ENCODE results near the gene FBF1.
A peak's percentile ranks its signal among the peaks of the same experiment; 100 is the strongest.
"Not testable (repeated sequence)": the region's sequence is repeated elsewhere in the genome, so short reads cannot be mapped to it uniquely, and the experiment has no call there.

Gene FBF1

DNA sequence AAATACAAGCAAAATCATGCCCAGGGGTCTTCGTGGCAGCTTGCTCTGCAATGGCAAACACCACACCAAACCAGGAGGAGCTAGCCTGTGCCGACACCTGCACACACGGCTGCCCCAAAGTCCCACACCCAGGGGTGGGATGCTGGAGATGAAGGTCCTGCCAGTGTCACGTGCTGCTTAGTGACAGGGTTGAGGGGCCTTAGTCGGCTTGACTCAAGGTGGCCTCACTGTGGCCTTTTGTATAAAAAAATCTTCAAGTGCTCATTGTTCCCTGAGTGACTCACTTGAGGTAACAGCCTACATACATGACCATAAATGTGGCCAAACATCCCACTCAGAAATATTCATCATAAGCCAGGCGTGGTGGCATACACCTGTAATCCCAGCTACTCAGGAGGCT is 51.4 kb downstream of the FBF1 start:
- no peak overlapping the region for H3K4me3 ChIP-seq (ENCODE audit: low read depth, low read length)
- H3K4me1 ChIP-seq (ENCODE audit: control insufficient read depth, insufficient read depth, low read length) = no peaks in the 10 kb centered on the region
- peaks cover 11 to 38% of the 10 kb centered on the region in 2 experiments; a peak in 2 of 3 replicates for H3K36me3 ChIP-seq (ENCODE audit: control insufficient read depth in 2 of 2, insufficient read depth in 1 of 2, low read length in 2 of 2)
- no peaks in the 10 kb centered on the region for H3K9me3 ChIP-seq (ENCODE audit: control insufficient read depth, insufficient read depth, low read depth, low read length)
- no peak overlapping the region for H3K27ac ChIP-seq (ENCODE audit: extremely low read depth, low read depth, low read length)
- TF ChIP-seq ZNF391 (tag by site-specific recombination; IDR thresholded peaks at IDR 0.05; ENCODE audit: borderline replicate concordance, low read depth) (no peak), ZNF600 (tag by site-specific recombination; IDR thresholded peaks at IDR 0.05) (peak; percentile 57; the same call in 1 of the 2 replicates), ZFHX2 (tag by site-specific recombination; conservative IDR thresholded peaks at IDR 0.05) (0 out of 2 replicates have a peak, but pooled peaks have one; percentile 10), ZNF350 (tag by site-specific recombination; IDR thresholded peaks at IDR 0.05) (no peak), EGR2 (tag by site-specific recombination; IDR thresholded peaks at IDR 0.05; ENCODE audit: low read depth) (0 out of 2 replicates have a peak, but pooled peaks have one; percentile 5), ZNF112 (tag by site-specific recombination; IDR thresholded peaks at IDR 0.05) (no peak)
- ChIA-PET CTCF (interaction anchor here (0.7 to 1.9 kb wide), 4 partner anchors 11 to 44 kb away, joined by 3 to 11 read pairs (median 6); partner anchors contain the start of gene TRIM47), POLR2A (interaction anchor here (0.7 to 2.2 kb wide), 6 partner anchors 8 to 62 kb away, joined by 3 to 12 read pairs (median 5); partner anchors contain the start of genes MRPL38, TRIM47 and WBP2)

DNA sequence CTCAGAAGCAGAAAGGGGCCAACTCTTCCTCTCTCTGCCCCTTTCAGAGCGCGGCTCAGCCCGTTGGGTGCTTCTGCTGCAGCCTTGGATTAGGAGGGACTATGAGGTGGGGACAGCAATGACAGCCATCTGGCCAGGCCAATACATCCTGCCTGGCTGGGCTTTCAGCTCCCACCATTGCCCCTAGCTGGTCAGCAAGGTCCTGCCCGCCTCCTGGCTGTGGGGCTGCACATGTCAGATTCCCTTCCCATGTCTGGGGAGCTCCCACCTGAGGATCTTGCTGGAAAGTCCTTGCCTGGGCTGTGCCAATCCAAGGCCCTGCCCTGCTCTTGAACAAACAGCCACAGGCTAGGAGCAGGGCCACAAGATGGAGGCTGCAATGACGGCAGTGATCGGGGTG is 52.4 kb downstream of the FBF1 start:
- TF ChIP-seq, protein P1, sequence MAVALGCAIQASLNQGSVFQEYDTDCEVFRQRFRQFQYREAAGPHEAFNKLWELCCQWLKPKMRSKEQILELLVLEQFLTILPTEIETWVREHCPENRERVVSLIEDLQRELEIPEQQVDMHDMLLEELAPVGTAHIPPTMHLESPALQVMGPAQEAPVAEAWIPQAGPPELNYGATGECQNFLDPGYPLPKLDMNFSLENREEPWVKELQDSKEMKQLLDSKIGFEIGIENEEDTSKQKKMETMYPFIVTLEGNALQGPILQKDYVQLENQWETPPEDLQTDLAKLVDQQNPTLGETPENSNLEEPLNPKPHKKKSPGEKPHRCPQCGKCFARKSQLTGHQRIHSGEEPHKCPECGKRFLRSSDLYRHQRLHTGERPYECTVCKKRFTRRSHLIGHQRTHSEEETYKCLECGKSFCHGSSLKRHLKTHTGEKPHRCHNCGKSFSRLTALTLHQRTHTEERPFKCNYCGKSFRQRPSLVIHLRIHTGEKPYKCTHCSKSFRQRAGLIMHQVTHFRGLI (tag by site-specific recombination; IDR thresholded peaks at IDR 0.05) = peak; percentile 57; the same call in 1 of the 2 replicates
- TF ChIP-seq, protein P2, sequence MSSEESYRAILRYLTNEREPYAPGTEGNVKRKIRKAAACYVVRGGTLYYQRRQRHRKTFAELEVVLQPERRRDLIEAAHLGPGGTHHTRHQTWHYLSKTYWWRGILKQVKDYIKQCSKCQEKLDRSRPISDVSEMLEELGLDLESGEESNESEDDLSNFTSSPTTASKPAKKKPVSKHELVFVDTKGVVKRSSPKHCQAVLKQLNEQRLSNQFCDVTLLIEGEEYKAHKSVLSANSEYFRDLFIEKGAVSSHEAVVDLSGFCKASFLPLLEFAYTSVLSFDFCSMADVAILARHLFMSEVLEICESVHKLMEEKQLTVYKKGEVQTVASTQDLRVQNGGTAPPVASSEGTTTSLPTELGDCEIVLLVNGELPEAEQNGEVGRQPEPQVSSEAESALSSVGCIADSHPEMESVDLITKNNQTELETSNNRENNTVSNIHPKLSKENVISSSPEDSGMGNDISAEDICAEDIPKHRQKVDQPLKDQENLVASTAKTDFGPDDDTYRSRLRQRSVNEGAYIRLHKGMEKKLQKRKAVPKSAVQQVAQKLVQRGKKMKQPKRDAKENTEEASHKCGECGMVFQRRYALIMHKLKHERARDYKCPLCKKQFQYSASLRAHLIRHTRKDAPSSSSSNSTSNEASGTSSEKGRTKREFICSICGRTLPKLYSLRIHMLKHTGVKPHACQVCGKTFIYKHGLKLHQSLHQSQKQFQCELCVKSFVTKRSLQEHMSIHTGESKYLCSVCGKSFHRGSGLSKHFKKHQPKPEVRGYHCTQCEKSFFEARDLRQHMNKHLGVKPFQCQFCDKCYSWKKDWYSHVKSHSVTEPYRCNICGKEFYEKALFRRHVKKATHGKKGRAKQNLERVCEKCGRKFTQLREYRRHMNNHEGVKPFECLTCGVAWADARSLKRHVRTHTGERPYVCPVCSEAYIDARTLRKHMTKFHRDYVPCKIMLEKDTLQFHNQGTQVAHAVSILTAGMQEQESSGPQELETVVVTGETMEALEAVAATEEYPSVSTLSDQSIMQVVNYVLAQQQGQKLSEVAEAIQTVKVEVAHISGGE (tag by site-specific recombination; conservative IDR thresholded peaks at IDR 0.05; ENCODE audit: low read depth) = no peak
- TF ChIP-seq KLF9 (tag by site-specific recombination; IDR thresholded peaks at IDR 0.05; ENCODE audit: low read depth) (no peak), SP2 (tag by site-specific recombination; IDR thresholded peaks at IDR 0.05) (peak; percentile 45), ZNF169 (tag by site-specific recombination; IDR thresholded peaks at IDR 0.05) (no peak), ZNF48 (tag by site-specific recombination; IDR thresholded peaks at IDR 0.05) (no peak)
- ChIA-PET POLR2A (interaction anchor here (2.2 kb wide), 2 partner anchors 11 to 33 kb away, joined by 6 to 7 read pairs; partner anchors contain the start of genes TRIM47 and WBP2), CTCF (interaction anchor here (1.0 to 1.9 kb wide), 3 partner anchors 13 to 22 kb away, joined by 3 to 7 read pairs (median 5); no protein-coding TSS in a partner anchor)
- Histone ChIP-seq H3K9me3 (ENCODE audit: control insufficient read depth, insufficient read depth, low read depth, low read length) (no peaks in the 10 kb centered on the region), H3K4me3 (ENCODE audit: low read depth, low read length) (no peak overlapping the region), H3K36me3 (ENCODE audit: control insufficient read depth in 2 of 2, insufficient read depth in 1 of 2, low read length in 2 of 2) (peaks cover 11 to 38% of the 10 kb centered on the region in 2 experiments; a peak in 2 of 3 replicates), H3K4me1 (ENCODE audit: control insufficient read depth, insufficient read depth, low read length) (no peaks in the 10 kb centered on the region), H3K27ac (ENCODE audit: extremely low read depth, low read depth, low read length) (0 out of 2 replicates have a peak overlapping the region, but pooled peaks have one; percentile 4)

DNA sequence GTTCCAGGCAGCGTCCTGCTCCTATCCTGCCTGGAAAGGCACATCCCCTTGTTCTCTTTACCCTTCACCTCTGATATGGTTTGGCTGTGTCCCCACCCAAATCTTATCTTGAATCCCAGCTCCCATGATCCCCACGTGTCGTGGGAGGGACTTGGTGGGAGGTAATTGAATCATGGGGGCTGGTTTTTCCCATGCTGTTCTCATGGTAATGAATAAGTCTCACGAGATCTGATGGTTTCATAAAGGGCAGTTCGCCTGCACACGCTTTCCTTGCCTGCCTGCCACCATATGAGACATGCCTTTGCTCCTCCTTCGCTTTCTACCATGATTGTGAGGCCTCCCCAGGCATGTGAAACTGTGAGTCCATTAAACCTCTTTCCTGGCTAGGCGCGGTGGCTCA is 55.0 kb downstream of the FBF1 start:
- CTCF ChIA-PET = interaction anchor here (0.9 kb wide), 1 partner anchor 25 kb away, joined by 3 read pairs; no protein-coding TSS in a partner anchor
- POLR2A ChIA-PET = interaction anchor here (1.0 to 2.0 kb wide), 2 partner anchors 10 to 13 kb away, joined by 3 to 4 read pairs; partner anchors contain the start of gene TRIM65

More for the DNA sequence above, 55.0 kb downstream of the FBF1 start:
- H3K9me3 ChIP-seq (ENCODE audit: control insufficient read depth, insufficient read depth, low read depth, low read length); H3K4me1 ChIP-seq (ENCODE audit: control insufficient read depth, insufficient read depth, low read length); H3K27ac ChIP-seq (ENCODE audit: extremely low read depth, low read depth, low read length); H3K4me3 ChIP-seq (ENCODE audit: low read depth, low read length): not testable (repeated sequence)
- H3K36me3 ChIP-seq (ENCODE audit: control insufficient read depth in 2 of 2, insufficient read depth in 1 of 2, low read length in 2 of 2) = peaks cover 11 to 16% of the 10 kb centered on the region in 2 experiments; a peak in 2 of 3 replicates
- TF ChIP-seq ZFHX2 (tag by site-specific recombination; conservative IDR thresholded peaks at IDR 0.05) = peak; percentile 56

All from HEK293 (cell line).